GM19467 (cell line): ENCODE measurements around the gene LENG1.

Experiments used
- ATAC-seq: cut with Tn5 transposase; IDR thresholded peaks from one replicate; pipeline ENCODE4 v1.9.1; 2021; ENCODE audit warnings: mild to moderate bottlenecking, moderate library complexity; ENCODE audit not compliant: unreplicated experiment

LENG1 gene

GRCh38 chr19:54115109-54116063 is 44.1 kb downstream of the LENG1 start, which contains the start of the genes PRPF31 and TFPT:
TSS of gene PRPF31 (plus strand) at chr19:54115754. CDS start at chr19:54118279, 2,525 bp downstream.
TSS of gene TFPT (minus strand) at chr19:54115657. CDS start at chr19:54115269, 388 bp downstream.
- ATAC-seq: peak; percentile 69

DNA sequence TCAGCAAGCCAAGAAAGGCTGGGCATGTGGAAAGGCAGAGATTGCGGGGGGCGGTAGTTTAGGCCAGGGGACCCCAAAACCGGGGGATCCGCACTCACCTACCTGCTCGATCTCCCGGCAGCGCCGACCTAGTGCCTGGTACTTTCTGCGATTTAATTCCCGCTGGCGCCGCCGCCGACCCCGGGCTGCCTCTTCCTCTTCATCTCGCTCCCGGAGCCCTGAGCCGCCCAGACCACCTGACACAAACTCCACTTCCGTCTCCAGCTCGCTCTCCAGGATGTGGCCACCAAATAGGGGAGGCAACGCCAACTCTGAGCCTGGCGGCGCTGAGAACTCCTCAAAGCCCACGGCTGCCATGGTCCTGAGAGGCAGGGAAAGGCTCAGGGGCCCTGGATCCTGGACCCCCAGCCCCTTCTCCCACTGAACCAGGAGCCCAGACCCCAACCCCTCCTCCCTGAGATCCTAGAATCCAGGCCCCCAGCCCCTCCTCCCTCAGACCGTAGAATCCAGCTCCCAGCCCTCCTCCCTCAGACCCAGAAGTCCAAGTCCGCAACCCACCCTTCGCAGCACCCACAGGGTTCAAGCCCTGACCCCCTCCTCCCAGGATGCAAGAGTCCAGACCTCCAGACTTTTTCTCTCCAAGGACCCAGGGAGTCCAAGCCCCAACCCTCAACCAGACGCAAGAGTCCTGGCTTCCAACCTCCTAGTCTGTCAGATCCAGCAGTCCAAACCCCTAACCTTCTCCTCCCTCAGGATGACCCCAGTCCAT is 45.0 kb downstream of the LENG1 start:
- no peak for ATAC-seq

DNA sequence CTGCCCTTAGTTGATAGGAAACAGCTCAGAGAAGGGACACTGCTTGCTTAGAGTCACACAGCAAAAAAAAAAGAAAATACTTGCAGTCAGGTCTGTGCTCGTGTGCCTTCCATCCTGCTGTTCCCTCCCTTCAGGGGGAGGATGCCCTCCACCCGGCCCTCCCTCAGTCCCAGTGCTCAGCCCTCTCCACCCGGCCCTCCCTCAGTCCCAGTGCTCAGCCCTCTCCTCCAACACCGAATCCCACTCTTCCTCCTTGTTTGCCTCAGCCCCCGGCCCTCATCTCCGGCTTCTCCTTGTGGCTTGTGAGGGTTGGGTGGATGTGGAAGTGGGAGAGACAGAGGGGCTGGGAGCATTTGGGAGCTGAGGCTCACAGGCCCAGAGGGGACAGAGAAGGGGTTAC is 49.9 kb downstream of the LENG1 start:
- ATAC-seq: no peak

- ATAC-seq: no peak
Measured at GRCh38 chr19:54108496-54108895, 51.0 kb downstream of the LENG1 start.

GRCh38 chr19:54107876-54108490 is 51.5 kb downstream of the LENG1 start:
- no peak for ATAC-seq

- no peak for ATAC-seq
Measured at GRCh38 chr19:54106716-54107115, 52.8 kb downstream of the LENG1 start.

- ATAC-seq: no peak
Measured at GRCh38 chr19:54105796-54106195, 53.7 kb downstream of the LENG1 start.
